AG10803 (cell line): ENCODE results near the gene CETP.
A peak's percentile ranks its signal among the peaks of the same experiment; 100 is the strongest.

Experiments used
- DNase-seq: peaks from one replicate; pipeline ENCODE4 v3.0.0; 2010; ENCODE audit warnings: low read depth
- H3K4me3 ChIP-seq: 2 replicates; pipeline ENCODE4 v1.5.1; 2011; ENCODE audit warnings: mild to moderate bottlenecking, low read length, control low read depth
- TF ChIP-seq, protein P1 (sequence below): conservative IDR thresholded peaks from 2 replicates; pipeline ENCODE4 v1.5.1; 2011; ENCODE audit warnings: mild to moderate bottlenecking, low read length, control low read depth, inconsistent platforms

The CETP gene, protein sequence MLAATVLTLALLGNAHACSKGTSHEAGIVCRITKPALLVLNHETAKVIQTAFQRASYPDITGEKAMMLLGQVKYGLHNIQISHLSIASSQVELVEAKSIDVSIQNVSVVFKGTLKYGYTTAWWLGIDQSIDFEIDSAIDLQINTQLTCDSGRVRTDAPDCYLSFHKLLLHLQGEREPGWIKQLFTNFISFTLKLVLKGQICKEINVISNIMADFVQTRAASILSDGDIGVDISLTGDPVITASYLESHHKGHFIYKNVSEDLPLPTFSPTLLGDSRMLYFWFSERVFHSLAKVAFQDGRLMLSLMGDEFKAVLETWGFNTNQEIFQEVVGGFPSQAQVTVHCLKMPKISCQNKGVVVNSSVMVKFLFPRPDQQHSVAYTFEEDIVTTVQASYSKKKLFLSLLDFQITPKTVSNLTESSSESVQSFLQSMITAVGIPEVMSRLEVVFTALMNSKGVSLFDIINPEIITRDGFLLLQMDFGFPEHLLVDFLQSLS

DNA sequence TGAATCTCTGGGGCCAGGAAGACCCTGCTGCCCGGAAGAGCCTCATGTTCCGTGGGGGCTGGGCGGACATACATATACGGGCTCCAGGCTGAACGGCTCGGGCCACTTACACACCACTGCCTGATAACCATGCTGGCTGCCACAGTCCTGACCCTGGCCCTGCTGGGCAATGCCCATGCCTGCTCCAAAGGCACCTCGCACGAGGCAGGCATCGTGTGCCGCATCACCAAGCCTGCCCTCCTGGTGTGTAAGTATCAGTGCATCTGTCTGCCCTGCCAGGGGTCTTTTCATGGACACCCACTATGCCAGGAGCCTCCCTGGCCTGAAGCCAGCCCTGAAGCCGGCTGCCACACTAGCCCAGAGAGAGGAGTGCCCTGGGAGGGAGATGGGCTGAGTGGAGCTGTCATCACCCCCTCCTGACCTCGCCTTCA is at the start of gene CETP:
CETP (plus strand) TSS at position 100 of the 431 bp plus-strand sequence; CDS start at position 130, 30 bp downstream.
- H3K4me3 ChIP-seq = no peak within 1 kb of the TSS
- DNase-seq = no peak
- TF ChIP-seq, protein P1, sequence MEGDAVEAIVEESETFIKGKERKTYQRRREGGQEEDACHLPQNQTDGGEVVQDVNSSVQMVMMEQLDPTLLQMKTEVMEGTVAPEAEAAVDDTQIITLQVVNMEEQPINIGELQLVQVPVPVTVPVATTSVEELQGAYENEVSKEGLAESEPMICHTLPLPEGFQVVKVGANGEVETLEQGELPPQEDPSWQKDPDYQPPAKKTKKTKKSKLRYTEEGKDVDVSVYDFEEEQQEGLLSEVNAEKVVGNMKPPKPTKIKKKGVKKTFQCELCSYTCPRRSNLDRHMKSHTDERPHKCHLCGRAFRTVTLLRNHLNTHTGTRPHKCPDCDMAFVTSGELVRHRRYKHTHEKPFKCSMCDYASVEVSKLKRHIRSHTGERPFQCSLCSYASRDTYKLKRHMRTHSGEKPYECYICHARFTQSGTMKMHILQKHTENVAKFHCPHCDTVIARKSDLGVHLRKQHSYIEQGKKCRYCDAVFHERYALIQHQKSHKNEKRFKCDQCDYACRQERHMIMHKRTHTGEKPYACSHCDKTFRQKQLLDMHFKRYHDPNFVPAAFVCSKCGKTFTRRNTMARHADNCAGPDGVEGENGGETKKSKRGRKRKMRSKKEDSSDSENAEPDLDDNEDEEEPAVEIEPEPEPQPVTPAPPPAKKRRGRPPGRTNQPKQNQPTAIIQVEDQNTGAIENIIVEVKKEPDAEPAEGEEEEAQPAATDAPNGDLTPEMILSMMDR = no peak

DNA sequence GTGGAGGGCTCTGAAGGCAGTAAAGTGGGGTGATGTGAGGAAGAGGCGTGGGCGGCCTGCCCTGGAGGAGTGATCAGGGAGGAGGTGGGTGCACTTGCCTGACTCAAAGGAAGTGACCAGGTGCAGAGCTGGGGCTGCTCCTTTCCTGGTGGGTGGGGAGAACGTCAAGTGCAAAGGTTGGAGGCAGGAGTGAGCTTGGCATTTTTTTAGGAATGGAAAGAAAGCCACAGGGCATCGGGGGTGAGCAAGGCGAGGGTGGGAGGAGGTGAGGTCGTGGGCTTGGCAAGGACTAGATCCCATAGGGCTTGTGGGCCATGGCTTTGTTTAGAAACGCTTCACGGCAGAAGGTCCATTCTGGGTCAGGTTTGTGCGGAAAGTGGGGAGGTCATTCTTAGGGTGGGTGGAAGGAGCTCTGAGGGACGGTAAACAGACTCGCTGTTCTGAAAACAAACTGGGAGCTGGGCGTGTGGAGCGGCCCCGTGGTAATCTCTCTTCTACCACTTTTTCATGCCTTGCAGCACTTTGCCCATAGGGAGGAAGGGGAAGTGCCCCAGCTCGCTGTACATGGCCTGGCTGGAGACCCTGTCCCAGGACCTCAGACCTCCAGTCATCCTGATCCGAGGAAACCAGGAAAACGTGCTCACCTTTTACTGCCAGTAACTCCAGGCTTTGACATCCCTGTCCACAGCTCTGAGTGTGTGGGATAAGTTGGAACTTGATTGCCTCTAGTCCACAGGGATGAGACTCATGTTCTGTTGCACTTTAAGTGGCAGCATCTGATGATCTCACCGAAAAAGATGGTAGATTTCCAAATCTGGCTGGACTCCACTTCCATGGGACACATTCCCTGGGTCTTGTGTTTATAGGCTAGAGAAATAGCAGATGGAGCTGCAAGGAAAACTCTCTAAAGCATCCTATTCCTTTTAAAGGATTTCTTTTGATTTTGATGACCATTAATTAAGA is 48.7 kb upstream of the CETP start:
- TF ChIP-seq, protein P1 = no peak
- no peak overlapping the region for H3K4me3 ChIP-seq
- peak; percentile 95 for DNase-seq

DNA sequence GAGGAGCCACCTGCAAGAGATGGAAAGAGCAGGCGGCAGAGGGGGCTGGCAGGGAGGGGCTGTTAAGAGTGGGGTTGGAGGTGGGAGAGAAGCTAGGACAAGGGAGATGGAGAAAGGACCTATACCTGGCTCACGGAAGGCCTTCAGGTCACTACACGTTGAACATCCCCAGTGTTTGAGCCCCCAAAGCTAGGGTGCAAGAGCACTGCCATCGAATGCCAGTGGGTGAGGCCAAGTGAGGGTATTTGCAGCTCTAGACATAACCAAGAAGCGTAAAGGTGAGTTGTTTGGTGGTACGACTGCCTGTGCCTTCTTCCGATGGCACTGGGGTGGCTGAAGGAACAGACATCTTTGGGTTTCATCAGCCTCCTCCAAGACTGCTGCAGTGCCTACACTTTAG is 46.9 kb upstream of the CETP start:
- no peak overlapping the region for H3K4me3 ChIP-seq
- TF ChIP-seq, protein P1 = no peak
- DNase-seq = no peak

DNA sequence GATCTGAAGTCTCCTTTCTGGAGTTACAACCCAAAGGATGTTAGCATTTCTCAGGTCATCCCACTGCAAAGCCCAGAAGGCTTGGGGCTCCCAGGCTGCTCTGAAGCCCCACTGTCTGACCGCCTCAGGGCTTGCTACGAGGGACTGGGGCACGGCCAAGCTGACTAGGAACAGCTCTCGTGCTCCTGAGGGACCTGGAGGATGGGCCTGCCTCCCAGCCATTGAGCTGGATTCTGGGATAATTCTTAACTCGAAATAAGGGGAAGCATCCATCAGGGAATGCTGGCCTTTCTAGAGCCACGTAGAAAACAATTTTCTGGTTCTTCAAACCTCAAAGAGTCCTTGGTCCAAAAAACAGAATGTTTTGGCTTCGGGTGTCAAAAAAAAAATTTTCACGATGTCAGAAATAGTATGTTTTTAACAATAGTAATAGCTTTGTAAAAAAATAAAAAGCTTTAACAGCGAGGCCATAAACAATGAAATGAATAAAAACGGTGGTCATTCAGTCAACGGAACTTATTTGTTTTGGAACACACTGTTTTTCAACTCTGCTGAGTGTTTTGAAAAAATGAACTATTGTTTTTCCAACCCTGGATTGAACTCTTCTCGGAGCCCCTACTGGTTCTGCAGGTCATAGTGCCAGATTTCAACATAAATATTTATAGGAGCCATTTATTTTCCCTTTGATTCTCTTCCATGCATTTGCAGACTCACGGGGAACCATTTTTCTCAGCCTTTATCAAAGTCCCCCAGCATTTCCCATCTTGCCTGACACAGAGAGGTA is 46.2 kb upstream of the CETP start:
- H3K4me3 ChIP-seq = no peak overlapping the region
- TF ChIP-seq, protein P1 = no peak
- no peak for DNase-seq

DNA sequence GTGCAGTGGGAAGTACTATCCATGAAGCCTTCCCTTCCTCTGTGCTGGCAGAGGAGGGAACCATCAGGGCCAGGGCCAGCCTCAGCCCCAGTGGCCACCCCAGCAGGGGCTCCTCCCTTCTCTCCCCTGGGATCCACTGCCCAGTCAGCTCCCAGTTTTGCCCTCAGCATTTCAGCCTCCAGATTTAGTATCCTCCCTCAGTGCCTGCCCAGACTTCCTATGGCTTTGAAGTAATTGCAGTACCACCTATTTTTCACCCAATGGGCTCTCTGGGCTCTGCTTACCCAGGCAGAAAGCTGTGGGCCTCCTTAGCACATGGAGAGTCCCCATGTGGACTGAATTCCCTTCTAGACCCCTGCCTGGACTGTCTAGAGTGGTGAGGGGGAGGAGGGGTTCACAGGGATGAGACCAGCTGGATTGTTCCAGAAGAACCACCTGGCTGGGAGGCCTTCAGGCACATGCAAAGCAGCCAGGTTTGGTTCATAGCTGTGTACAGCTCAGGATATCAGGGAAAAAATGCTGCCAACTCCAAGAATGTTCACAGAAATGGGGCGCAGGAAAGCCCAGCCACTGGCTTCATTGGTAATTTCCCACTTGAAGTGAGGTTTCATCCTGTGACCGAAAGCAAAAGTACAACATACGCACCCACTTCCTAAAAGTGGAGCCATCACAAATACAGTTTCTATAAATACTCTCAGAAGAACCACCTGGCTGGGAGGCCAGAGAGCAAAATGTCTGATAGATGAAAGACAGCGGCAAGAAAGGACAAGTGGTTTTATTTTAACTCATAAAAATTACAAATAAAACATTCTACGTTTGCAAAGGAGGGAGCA is 45.0 kb upstream of the CETP start:
- no peak overlapping the region for H3K4me3 ChIP-seq
- TF ChIP-seq, protein P1 = no peak
- DNase-seq = no peak
